GM19025 (cell line): ENCODE results near the gene FA2H.
"Not testable (repeated sequence)": the region's sequence is repeated elsewhere in the genome, so short reads cannot be mapped to it uniquely, and the experiment has no call there.

Experiments
- ATAC-seq: cut with Tn5 transposase; IDR thresholded peaks from one replicate; pipeline ENCODE4 v1.9.1; 2021; ENCODE audit warnings: mild to moderate bottlenecking, low read depth, moderate library complexity; ENCODE audit not compliant: unreplicated experiment

FA2H gene

DNA sequence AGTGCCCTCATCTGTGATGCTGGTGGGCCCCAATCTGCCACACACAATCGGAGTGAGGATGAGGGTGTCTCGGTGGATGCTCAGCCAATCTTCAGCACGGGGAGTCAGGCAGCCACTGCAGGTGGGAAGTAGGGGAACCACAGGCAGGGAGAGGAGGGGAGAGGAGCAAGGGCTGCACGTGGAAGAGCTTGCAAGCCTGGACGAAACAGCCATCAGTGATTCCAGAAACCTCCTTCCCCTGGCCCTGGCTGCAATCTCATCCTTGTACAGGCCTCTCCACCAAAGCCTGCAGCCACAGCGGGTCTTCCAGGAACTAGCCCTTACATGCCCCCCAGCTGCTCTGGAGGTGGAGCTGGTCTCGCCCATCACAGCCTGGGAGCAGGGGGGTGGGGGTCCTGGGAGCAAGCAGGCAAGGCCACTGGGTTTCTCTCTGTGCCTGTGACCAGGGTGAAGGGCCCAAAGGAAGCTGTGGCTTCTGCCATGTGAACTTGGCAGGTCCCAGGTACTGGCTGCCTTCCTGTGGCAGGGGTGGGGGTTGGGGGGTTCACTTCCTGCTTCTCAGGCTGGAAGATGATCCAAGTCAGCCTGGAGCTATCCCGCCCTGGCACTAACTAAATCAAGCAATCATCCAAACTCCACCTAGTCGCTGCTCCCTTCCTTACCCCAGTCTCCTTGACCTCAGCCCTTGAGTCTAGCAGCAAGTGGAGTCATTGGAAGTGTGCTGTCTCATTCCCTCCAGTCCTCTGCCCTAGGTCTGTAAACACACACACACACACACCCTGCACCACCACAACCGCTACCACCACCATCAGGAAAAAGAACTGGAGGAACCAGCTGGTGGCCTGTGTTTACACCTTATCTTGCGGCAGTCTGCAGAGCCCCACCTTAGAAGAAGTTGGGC is 44.6 kb downstream of the FA2H start:
- no peak for ATAC-seq

DNA sequence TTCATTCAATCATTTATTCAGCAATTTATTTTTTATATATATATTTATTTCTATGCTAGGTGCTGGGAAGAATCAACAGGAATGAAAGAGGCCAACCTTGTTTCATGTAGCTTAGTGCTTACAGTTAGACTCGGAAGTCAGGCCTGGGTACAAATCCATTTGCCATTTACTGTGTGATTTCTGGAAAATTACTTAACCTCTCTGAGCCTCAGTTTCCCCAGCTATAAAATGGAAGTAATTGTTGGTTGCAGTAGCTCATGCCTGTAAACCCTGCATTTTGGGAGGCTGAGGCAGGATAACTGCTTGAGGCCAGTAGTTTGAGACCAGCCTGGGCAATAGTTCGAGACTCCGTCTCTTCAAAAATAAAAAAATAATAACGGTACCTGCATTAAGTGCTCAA is 46.7 kb downstream of the FA2H start:
- no peak for ATAC-seq

GRCh38 chr16:74726716-74727115 is 47.9 kb downstream of the FA2H start:
- ATAC-seq, result no peak

DNA sequence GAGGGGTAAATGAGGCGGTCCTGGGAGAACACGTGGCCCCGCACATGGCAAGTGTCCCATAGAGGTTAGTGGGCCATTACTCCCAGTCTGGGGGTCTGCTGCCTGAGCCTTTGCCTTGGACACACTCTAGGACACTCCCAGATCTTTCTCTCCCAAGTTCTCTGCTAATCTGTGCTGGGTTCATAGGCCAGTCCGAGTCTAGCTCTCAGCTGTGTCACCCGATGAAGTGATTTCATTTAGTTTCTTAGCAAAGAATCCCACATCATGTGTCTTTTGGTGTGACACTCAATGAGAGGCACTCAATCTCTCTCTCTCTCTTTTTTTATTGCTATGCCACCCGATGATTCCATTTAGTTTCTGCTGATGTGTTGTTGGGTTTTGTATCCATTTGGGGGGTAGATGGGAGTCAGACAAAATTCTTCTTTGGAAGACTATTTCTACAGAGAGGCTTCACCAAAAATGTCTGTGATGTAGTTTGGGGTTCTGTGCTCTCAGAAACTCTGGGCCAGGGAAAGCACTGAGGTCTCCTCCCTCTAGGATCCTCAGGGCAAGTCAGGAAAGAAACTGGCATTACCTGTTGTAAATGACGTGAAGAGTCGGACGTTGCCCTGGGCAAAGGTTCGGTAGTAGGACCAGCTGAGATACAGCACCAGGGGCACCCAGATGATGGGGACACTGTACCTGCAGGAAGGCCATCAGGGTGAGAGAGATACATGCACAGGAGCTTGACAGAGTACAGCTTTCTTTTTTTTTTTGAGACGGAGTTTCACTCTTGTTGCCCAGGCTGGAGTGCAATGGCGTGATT is 48.8 kb downstream of the FA2H start:
- ATAC-seq, result no peak

- no peak for ATAC-seq
Observed at GRCh38 chr16:74724820-74725549, 49.6 kb downstream of the FA2H start.

DNA sequence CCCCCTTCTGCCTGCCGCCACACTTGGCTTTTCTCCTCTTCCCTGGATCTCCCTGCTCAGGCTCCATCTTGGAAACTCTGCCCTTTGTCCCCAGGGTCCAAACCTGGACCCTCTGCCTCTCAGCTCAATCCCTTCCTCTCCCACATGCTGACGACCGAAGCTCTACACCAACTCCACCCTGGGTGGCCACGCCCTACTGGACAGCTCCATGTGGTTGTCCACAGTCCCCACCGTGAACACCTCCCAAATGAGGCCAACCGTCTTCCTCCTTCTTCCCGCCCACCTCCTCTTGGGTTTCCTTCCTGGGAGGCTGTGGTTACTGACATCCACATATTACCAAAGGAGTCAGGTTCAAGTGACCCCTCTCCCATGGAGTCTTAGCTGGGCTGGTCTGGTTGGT is 51.4 kb downstream of the FA2H start:
- no peak for ATAC-seq

DNA sequence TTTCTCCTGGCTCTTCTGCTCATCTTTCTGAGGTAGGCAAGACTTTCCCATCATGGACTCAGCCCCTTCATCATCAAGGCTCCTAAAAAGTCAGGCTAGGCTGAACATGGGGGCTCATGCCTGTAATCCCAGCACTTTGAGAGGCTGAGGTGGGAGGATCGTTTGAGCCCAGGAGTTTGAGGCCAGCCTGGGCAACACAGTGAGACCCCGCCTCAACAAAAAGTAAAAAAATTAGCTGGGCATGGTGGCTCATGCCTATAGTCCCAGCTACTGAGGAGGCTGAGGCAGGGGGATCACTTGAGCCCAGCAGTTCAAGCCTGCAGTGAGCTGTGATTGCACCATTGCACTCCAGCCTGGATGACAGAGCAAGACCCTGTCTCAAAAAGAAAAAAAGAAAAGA is 52.5 kb downstream of the FA2H start:
- not testable (repeated sequence) for ATAC-seq

DNA sequence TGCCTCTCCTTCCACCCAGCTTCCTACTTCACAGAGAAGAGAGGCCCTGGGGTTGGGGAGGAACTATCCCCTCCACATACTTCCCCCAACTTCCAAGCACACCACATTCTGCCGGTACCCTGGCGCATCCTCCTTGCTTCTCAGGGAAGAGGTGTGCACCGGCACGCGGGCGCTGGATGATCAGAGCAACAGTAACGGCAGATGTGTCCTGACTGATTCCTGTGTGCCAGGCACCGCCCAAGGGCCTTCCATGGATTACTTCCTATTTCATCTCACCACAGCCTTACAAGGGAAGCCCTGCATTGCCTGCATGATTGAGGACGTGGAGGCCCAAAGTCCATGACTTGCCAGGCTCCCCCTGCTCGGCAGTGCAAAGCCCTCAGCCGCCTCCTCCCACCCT is 52.9 kb downstream of the FA2H start:
- ATAC-seq, result no peak

DNA sequence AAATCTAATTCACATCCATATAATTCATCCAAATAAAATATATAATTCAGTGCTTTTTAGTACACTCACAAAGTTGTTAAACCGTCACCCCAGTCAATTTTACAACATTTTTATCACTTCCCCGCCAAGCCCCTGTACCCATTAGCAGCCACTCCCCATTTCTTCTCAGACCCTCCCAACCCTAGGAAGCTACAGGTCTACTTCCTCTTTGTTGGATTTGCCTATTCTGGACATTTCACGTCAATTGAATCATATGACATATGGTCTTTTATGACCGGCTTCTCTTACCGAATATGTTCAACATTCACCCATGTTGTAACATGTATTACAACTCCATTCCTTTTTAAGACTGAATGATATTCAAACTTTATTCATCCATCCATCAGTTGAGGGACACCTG is 54.0 kb downstream of the FA2H start:
- no peak for ATAC-seq

DNA sequence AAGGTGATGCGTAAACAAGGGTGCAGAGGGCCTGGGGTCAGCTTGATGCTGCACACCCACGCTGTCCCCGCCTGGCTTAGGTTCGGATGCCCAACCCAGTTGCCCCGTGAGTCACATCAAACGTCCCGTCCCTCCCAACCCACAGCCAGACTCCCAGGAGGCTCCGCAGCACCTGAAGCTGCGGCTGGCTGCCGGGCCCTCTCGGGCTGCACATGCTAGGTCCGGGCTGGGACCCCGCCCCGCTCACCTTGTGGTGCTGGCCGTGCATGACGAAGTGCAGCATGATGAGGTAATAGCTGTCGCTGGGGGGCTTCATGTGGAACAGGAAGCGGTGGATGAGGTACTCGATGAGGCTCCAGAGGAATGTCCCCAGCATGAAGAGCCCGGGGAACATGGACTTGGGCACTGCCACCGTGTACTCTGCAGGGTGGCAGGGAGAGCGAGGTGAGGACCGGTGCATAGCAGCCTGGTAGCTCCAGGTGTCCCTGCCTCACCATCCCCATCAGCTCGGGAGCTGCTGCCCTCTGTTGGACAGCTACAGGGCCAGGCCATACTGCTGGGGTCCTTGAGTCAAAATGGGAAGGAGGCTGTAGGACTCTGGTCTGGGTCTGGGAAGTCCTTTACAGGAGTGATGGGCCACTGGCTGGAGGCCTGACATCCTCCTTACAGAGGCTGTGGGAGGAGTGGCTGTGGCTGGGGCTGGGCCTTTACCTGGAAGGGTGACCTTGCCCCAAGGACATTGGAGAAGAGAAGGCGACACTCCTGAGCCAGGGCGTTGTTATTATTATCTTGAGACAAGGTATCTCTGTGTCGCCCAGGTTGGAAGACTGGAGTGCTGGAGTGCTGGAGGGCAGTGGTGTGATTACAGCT is 55.6 kb downstream of the FA2H start:
- no peak for ATAC-seq

DNA sequence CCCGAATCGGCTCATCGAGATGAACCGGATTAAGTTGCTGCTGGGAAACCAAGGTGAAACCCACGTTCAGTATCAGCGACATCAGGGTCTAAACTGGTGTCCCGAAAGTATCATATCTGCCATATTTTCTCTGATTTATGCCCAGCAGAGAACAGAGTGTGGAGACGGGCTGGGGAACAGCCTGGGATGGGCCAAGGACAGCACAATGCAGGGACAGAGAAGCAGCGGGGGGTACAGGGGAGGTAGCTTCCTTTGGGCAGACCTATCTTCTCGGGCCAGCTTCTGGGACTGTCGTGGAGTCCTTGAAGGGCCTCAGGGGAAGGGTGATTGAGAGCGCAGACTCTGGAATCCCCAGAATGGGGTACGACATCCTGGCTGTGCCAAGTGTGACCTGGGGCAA is 56.5 kb downstream of the FA2H start:
- no peak for ATAC-seq

DNA sequence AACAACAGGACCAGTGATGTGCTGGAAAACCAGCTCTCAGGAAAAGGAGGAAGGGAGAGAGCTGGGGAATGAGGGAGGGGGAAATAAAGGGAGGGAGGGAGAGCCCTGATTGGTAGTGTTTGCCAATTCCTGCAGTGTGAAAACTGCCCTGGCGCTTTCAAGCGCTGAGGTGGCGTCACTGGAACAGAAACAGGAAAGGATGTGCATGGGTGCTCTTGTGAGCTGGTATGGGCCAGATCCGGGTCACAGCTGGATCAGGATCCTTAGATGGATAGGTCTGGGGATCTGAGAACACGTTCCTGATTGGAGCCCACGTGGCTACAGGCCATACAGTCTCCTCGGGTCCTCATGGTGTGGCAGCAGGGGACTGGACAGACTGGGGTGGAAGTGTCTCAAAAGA is 57.3 kb downstream of the FA2H start:
- no peak for ATAC-seq

DNA sequence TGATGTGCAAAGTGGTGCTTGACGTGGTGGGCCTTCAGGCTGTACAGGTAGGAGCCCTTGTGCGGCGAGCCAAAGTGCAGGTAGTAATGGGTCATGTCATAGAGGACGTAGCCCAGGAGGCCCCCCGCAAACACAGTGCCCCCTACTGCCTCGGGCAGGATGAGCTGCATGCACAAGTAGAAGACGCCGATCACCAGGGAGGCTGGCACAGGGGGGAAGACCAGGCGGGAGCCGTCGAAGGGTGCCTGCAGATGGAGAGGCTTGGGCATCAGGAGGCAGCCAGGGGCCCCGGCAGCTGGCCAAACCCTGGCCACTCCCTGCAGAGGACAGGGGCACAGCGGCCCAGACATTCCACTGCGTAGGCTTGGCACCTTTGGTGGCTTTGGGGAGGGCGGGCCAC is 58.3 kb downstream of the FA2H start:
- no peak for ATAC-seq

GRCh38 chr16:74713876-74714275 is 60.7 kb downstream of the FA2H start:
- ATAC-seq, result no peak

DNA sequence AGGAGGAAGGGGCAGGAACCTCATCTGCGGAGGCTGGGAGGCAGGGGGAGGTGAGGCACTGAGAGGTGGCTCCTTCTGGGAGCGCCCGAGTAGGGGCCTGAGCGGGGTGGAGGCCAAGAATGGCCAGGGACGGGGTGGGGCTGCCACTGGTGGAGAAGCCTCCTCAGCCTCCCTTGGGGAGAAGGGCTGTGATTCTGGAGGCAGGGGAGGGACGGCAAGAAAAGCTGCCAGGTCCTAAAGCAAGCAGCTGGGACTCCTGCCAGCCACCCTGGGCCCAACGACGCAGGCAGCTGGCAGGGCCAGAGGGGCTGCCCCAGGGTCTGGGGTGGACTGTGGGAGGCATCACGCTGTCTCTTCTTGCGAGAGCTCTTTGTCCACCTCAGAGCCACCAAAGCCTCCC is 61.3 kb downstream of the FA2H start:
- no peak for ATAC-seq

DNA sequence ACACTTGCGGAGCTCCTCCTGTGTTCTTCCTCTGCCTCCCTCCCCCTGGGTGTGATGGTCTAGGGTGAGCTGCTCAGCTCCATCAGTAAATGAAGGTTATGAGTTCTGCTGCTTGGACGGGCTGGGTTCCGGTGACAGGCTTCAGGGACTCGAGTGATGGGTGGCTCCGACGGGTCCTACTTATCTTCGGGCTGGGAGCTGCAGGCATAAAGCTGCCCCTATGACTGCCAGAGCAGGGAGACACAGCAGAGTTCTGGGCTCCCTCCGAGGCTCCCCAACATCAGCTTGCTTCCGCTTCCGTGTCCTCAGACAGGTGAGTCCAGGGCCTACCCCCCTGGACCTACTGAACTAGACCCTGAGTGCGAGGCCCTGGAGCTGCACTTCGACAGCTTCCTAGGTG is 62.7 kb downstream of the FA2H start:
- no peak for ATAC-seq

DNA sequence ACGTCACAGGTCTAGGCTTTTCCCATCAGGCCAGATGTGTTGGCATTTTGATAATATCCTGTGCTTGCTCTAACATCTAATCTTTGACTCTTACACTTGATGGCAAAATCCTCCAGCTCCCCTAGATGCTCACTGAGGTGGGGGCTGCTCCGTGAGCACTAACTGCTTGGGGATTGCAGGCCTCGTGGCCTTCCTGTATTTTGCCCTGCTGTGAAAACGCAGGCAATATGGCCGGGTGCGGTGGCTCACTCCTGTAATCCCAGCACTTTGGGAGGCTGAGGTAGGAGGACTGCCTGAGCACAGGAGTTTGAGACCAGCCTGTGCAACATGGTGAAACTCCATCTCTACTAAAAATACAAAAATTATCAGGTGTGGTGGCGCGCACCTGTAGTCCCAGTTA is 64.2 kb downstream of the FA2H start:
- no peak for ATAC-seq

DNA sequence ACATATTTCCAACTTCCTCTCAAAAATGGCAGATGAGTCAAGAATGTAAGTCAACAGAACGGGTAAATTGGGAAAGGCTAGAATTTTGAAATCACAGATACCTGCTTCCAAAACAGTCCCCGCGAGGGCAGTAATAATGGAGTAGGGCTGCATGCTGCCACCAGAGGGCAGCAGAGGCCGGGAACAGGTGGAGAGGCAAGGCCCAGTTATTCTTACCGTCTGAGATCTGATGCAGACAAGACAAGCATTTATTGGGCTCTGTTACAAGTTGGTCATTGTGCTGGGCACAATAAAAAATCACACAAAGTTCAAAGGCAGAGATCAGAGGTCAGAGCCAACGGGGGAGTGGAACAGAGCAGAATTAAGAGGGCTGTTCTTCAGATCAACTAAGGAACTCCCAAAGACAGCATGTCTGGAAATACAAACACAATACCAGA is 65.2 kb downstream of the FA2H start:
- no peak for ATAC-seq

DNA sequence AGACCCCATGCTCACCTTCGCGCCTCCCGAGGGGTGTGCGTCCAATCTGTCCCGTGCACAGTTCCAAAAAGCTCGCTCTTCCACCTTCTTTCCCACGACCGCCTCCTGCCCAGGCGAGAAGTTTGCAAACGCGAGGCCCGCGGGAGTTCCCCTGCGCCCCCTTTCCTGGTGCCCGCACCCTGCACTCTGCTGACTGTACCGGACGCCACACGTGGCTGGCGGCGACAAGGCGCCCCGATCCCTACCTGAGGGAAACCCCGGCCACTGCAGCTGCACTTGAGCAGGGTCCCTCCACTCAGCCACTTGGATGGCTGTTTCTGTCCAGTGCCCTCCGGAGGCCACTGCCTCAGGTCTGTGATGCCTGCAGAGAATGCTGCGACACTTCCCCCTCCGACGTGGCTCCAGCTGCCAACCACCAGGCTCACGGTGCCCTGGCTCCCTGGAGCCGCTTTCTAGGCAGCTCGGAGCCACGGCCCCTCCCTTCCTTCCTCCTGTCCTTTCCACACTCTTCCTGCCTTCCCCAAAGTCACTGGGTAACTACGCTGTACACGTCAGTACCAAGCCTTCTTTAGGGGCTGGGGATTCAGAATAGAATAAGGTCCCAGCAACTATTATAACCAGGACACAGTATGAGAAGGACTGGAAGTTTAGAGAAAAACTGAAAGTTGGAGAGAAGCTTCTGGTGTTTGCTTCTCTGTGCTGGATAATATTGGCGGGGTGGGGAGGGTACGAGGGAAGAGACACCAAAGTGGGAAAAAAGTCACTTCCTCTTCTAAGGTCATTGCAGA is 74.0 kb downstream of the FA2H start, which contains the start of gene MLKL:
MLKL (minus strand) TSS at position 425 of the 788 bp plus-strand sequence. CDS start 5,105 bp downstream, outside the sequence.
- peak; percentile 47 for ATAC-seq
